K562 (cell line): ENCODE results near the gene LENEP. TPM values are rescaled to one million over a fixed set of nuclear protein-coding genes. Genes with fewer than 3 reads are reported as not detected.
A peak's percentile ranks its signal among the peaks of the same experiment; 100 is the strongest.

Experiments
- AFF1 ChIP-seq, 2 experiments: fragments of 450-650 bp; IDR thresholded peaks; 2 replicates each; pipeline ENCODE4 v1.6.1; 2018; ENCODE audit warnings: mild to moderate bottlenecking in 2 of 2, low read depth in 1 of 2; ENCODE audit not compliant: partially characterized antibody in 2 of 2
- DLX4 ChIP-seq: fragments of 250-450 bp; sonication (Bioruptor Pico); IDR thresholded peaks from 2 replicates; pipeline ENCODE4 v1.6.1; 2021; ENCODE audit warnings: mild to moderate bottlenecking
- HEY1 ChIP-seq: fragments of 250-450 bp; sonication (Bioruptor Pico); IDR thresholded peaks from 2 replicates; pipeline ENCODE4 v1.5.0; 2020; ENCODE audit warnings: mild to moderate bottlenecking, moderate library complexity, borderline replicate concordance
- HNRNPLL ChIP-seq: fragments of 200-400 bp; formaldehyde crosslinking; IDR thresholded peaks from 2 replicates; pipeline ENCODE4 v1.6.1; 2017; ENCODE audit warnings: low read length, low read depth, mild to moderate bottlenecking; ENCODE audit not compliant: poor library complexity, severe bottlenecking
- JUNB ChIP-seq: fragments of 450-650 bp; formaldehyde crosslinking; conservative IDR thresholded peaks from 2 replicates; pipeline ENCODE4 v1.4.0; 2020; ENCODE audit warnings: mild to moderate bottlenecking
- MXD1 ChIP-seq: fragments of 250-450 bp; sonication (Bioruptor Pico); IDR thresholded peaks from 2 replicates; pipeline ENCODE4 v1.8.0; 2021; ENCODE audit warnings: borderline replicate concordance, mild to moderate bottlenecking, moderate library complexity; ENCODE audit not compliant: poor library complexity, severe bottlenecking
- NFE2L1 ChIP-seq: fragments of 450-650 bp; IDR thresholded peaks from 2 replicates; pipeline ENCODE4 v1.6.1; 2016; ENCODE audit warnings: missing genetic modification characterization, low read depth, mild to moderate bottlenecking, missing compliant biosample characterization, moderate library complexity, borderline replicate concordance
- POLR2G ChIP-seq: fragments of 200-400 bp; formaldehyde crosslinking; IDR thresholded peaks from 2 replicates; pipeline ENCODE4 v1.6.1; 2017; ENCODE audit warnings: low read depth, mild to moderate bottlenecking, antibody characterized with exemption, low read length, moderate library complexity
- PTBP1 ChIP-seq: fragments of 200-400 bp; formaldehyde crosslinking; IDR thresholded peaks from 2 replicates; pipeline ENCODE4 v1.6.1; 2017; ENCODE audit warnings: low read depth, low read length
- SUPT5H ChIP-seq: fragments of 450-650 bp; IDR thresholded peaks from 2 replicates; pipeline ENCODE4 v1.6.1; 2016
- ZBTB43 ChIP-seq: sonication (generic); formaldehyde crosslinking; IDR thresholded peaks from 2 replicates; pipeline ENCODE4 v1.8.0; 2023; ENCODE audit warnings: mild to moderate bottlenecking, missing genetic modification reagents
- ZBTB8A ChIP-seq: fragments of 450-650 bp; IDR thresholded peaks from 2 replicates; pipeline ENCODE4 v1.6.1; 2018; ENCODE audit warnings: mild to moderate bottlenecking, moderate library complexity; ENCODE audit not compliant: partially characterized antibody
- ZC3H4 ChIP-seq: sonication (generic); formaldehyde crosslinking; IDR thresholded peaks from 2 replicates; pipeline ENCODE4 v1.9.0; 2021; ENCODE audit warnings: missing genetic modification reagents, borderline replicate concordance
- ZC3H8 ChIP-seq: fragments of 450-650 bp; IDR thresholded peaks from 2 replicates; pipeline ENCODE4 v1.6.1; 2017
- ZNF592 ChIP-seq: fragments of 450-650 bp; IDR thresholded peaks from 2 replicates; pipeline ENCODE4 v1.6.1; 2017; ENCODE audit warnings: antibody characterized with exemption, mild to moderate bottlenecking
- polyA plus RNA-seq, 8 experiments: library from polyadenylated mRNA; depleted of rRNA in 4 of 8; stranded (reverse) in 5 of 8; unstranded in 3 of 8; fragments of >200 nt; fragmentation: Nextera tagmentation in 2 of 8; fragmentation: Illumina TruSeq in 1 of 8; extraction: Ambion mirVana in 2 of 8; extraction: Trizol in 1 of 8; gene quantifications; 2 replicates each; pipeline versions ENCODE4 v1.2.1 to v1.2.3, GENCODE V29; 2011 to 2014; ENCODE audit warnings: inconsistent platforms in 1 of 8, missing spikeins in 1 of 8
- total RNA-seq, 7 experiments: library from RNA; depleted of rRNA in 6 of 7; stranded (reverse); fragments of >200 nt in 6 of 7; fragmentation: Illumina TruSeq in 2 of 7; extraction: Trizol in 2 of 7; gene quantifications; 2 replicates each; pipeline versions ENCODE4 v1.2.1 to v1.2.3, GENCODE V29; 2011 to 2021; ENCODE audit warnings: low replicate concordance in 1 of 7

Gene LENEP
- total and polyA plus RNA-seq, 9 of the 15 experiments (the other 6 are each of a cell fraction or from before 2014, with no cell fraction given) = 0.23 to 0.87 (median 0.67) TPM; not detected in 5

- TF ChIP-seq ZNF592 (peak; percentile 87), NFE2L1 (no peak), JUNB (no peak), HNRNPLL (no peak), ZC3H8 (no peak), ZBTB43 (CRISPR knock-in tag) (no peak), MXD1 (CRISPR knock-in tag) (peak; percentile 58), DLX4 (no peak), SUPT5H (peak; percentile 59), ZBTB8A (no peak), ZC3H4 (CRISPR knock-in tag) (no peak), HEY1 (CRISPR knock-in tag) (no peak), POLR2G (peak; percentile 65), PTBP1 (no peak), AFF1 (IDR thresholded peaks at IDR 0.05; ENCODE audit: low read depth in 1 of 2, partially characterized antibody in 2 of 2) (no peak)
Observed at GRCh38 chr1:154999571-155000410, 6.4 kb downstream of the LENEP start (continued).
